ENCODE data around the gene TREH. TPM values are rescaled to one million over a fixed set of nuclear protein-coding genes. Genes with fewer than 3 reads are reported as not detected.

The TREH gene
- total RNA-seq, 4 donors from 2014 or later = not detected

- no peak for TF ChIP-seq POLR2A (IDR thresholded peaks at IDR 0.05)
- no peak for TF ChIP-seq CTCF (IDR thresholded peaks at IDR 0.05 in 4 of 5, conservative IDR thresholded peaks at IDR 0.05 in 1 of 5)
- Histone ChIP-seq H3K9me3 (no peaks in the 10 kb centered on the region), H3K36me3 (no peaks in the 10 kb centered on the region), H3K27me3 (no peaks in the 10 kb centered on the region), H3K4me3 (no peak overlapping the region), H3K4me1 (peaks cover 0 to 4% of the 10 kb centered on the region in 2 donors), H3K27ac (no peak overlapping the region)
- DNase-seq (no peak), ATAC-seq (no peak)
- intact Hi-C loops (cut with DNase I; ENCODE audit: low total_unique reads) = loop anchor here (2.0 kb wide), 1 partner anchor 99 kb away; the partner anchor contains the start of gene DDX6
- in situ Hi-C loops (cut with MboI; ENCODE audit: low sequenced_read_pairs in 4 of 4) = loop anchor here (5.0 to 25.0 kb wide), 5 partner anchors 83 to 265 kb away; partner anchors contain the start of genes UPK2 (in 3 of the 4) and DDX6 (in 1 of the 4)
These were observed 12.7 kb upstream of the TREH start for GRCh38 chr11:118691926-118692830.

- Histone ChIP-seq H3K27ac (peak overlapping the region; percentile 70 to 83 (median 77)), H3K4me3 (peak overlapping the region in 2 of 4 donors; percentile 61 to 64), H3K27me3 (no peaks in the 10 kb centered on the region), H3K36me3 (no peaks in the 10 kb centered on the region), H3K4me1 (peaks cover 0 to 4% of the 10 kb centered on the region in 2 donors), H3K9me3 (no peaks in the 10 kb centered on the region)
- intact Hi-C loops (cut with DNase I; ENCODE audit: low total_unique reads) (loop anchor here (1.0 to 2.0 kb wide), 4 partner anchors 100 to 266 kb away; partner anchors contain the start of genes DDX6 and UPK2), in situ Hi-C loops (cut with MboI; ENCODE audit: low sequenced_read_pairs in 4 of 4) (loop anchor here (5.0 to 25.0 kb wide), 5 partner anchors 84 to 267 kb away; partner anchors contain the start of genes UPK2 (in 3 of the 4) and DDX6 (in 1 of the 4))
- no peak for DNase-seq
- no peak for TF ChIP-seq POLR2A (IDR thresholded peaks at IDR 0.05)
- TF ChIP-seq CTCF (IDR thresholded peaks at IDR 0.05 in 4 of 5, conservative IDR thresholded peaks at IDR 0.05 in 1 of 5) = no peak
- no peak for ATAC-seq
These were observed 11.3 kb upstream of the TREH start for GRCh38 chr11:118690553-118691304.

- H3K36me3 ChIP-seq = no peaks in the 10 kb centered on the region
- peaks cover 0 to 4% of the 10 kb centered on the region in 2 donors for H3K4me1 ChIP-seq
- peak overlapping the region; percentile 47 to 64 (median 59) for H3K4me3 ChIP-seq
- no peaks in the 10 kb centered on the region for H3K27me3 ChIP-seq
- peak; percentile 80 to 89 (median 87) for TF ChIP-seq CTCF (IDR thresholded peaks at IDR 0.05 in 4 of 5, conservative IDR thresholded peaks at IDR 0.05 in 1 of 5)
- TF ChIP-seq POLR2A (IDR thresholded peaks at IDR 0.05) = no peak
- intact Hi-C loops (cut with DNase I; ENCODE audit: low total_unique reads) (loop anchor here (1.0 to 2.0 kb wide), 4 partner anchors 101 to 266 kb away; partner anchors contain the start of genes DDX6 and UPK2), in situ Hi-C loops (cut with MboI; ENCODE audit: low sequenced_read_pairs in 4 of 4) (loop anchor here (5.0 to 25.0 kb wide), 5 partner anchors 85 to 267 kb away; partner anchors contain the start of genes UPK2 (in 3 of the 4) and DDX6 (in 1 of the 4))
- ATAC-seq = peak; percentile 89 to 91
- H3K9me3 ChIP-seq = no peaks in the 10 kb centered on the region
- DNase-seq = peak; percentile 46 to 89
- H3K27ac ChIP-seq = peak overlapping the region; percentile 70 to 83 (median 77)
These were observed 10.6 kb upstream of the TREH start for GRCh38 chr11:118689852-118690552.

- TF ChIP-seq CTCF (IDR thresholded peaks at IDR 0.05 in 4 of 5, conservative IDR thresholded peaks at IDR 0.05 in 1 of 5) = no peak
- TF ChIP-seq POLR2A (IDR thresholded peaks at IDR 0.05) = no peak
These were observed 10.0 kb upstream of the TREH start for GRCh38 chr11:118689503-118689851.

More at GRCh38 chr11:118689503-118689851, 10.0 kb upstream of the TREH start:
- Histone ChIP-seq H3K4me1 (peaks cover 0 to 4% of the 10 kb centered on the region in 2 donors), H3K9me3 (no peaks in the 10 kb centered on the region), H3K27ac (peak overlapping the region; percentile 70 to 83 (median 77)), H3K4me3 (peak overlapping the region; percentile 47 to 64 (median 59)), H3K27me3 (no peaks in the 10 kb centered on the region), H3K36me3 (no peaks in the 10 kb centered on the region)
- in situ Hi-C loops (cut with MboI; ENCODE audit: low sequenced_read_pairs in 4 of 4) (loop anchor here in 1 of 4 donors (25.0 kb wide), 1 partner anchor 98 kb away; the partner anchor contains the start of gene DDX6), intact Hi-C loops (cut with DNase I; ENCODE audit: low total_unique reads) (no loop called here)
- ATAC-seq (peak; percentile 27 to 28), DNase-seq (no peak)
